ENCODE measurements around the gene MXRA8. TPM values are rescaled to one million over a fixed set of nuclear protein-coding genes. Genes with fewer than 3 reads are reported as not detected.

Gene MXRA8
- total RNA-seq, 1 donor from 2014 or later = not detected

DNA sequence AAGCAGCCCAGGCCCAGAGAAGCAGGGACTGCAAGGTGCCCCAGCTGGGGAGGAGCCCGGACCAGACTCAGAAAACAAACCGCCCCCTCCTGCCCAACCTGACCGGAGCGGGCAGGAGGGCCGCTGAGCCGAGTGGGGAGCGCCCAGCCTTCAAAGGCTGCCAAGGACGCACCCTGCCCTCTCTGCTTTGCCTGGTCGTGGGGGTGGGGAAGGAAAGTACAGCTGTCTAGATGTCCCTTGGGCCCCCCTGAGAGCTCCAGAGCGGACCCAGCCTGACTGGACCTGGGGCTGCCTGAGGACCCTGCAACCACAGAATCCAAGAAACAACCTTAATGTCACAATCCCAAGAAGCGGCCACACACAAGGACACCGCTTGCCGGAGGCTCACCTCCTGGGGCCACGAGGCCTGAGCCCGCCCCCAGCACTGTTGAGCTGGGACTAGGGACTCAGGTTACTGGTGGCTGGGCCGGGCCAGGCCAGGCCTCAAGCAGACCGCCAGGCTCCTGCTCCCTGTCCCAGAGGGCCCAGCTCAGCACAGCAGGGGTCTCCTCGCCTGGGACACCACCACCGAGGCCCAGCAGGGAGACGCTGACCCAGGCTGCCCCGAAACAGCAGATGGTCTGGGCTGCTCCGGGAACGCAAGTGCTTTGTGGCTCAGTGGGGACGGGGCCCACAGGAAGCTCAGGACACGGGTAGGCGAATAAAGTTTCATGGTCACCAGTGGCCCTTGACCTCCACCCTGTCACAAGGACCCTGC, 10.5 kb downstream of the MXRA8 start:
- no peaks in the 10 kb centered on the region for H3K9me3 Mint-ChIP-seq
- peaks cover 10% of the 10 kb centered on the region for H3K27me3 Mint-ChIP-seq (ENCODE audit: low read depth)
- no peak for DNase-seq (ENCODE audit: low spot score)
- intact Hi-C loops (cut with micrococcal nuclease) = loop anchor here (2.0 kb wide), 2 partner anchors 27 to 39 kb away; partner anchors contain the start of genes AURKAIP1 and PUSL1
- H3K4me3 Mint-ChIP-seq (ENCODE audit: low read depth) = peak overlapping the region; percentile 77
- peak overlapping the region; percentile 28 for H3K27ac Mint-ChIP-seq
- peaks cover 5% of the 10 kb centered on the region for H3K4me1 Mint-ChIP-seq (ENCODE audit: low read depth)
- H3K36me3 Mint-ChIP-seq (ENCODE audit: low read depth) = peaks cover 1% of the 10 kb centered on the region

DNA sequence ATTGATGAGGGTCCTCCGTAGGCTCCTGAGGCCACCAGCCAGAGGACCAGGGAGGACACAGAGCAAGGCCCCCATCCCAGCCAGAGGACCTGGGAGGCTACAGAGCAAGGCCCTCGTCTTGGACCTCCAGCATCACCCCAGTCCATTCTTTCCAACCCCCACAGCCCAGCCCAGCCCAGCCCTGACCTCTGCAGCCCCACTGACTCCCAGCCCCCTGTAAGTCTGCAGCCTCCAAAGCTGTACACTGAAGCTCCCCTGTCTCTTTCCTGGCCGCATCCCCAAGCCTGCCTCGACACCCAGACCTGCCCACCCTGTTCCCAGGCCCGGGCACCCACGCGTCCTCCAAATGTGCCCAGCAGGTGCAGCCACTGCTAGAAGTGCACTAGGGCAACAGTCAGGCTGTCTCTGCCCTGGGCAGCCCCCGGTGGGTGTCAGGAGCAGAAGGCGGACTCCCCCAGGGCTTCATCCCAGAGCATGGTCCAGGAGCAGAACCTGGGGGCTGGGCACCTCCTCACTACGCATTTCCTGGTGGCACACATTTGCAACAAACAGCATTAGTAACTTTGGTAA, 11.2 kb downstream of the MXRA8 start:
- no peak overlapping the region for H3K27ac Mint-ChIP-seq
- no peak for DNase-seq (ENCODE audit: low spot score)
- no peaks in the 10 kb centered on the region for H3K9me3 Mint-ChIP-seq
- peaks cover 5% of the 10 kb centered on the region for H3K4me1 Mint-ChIP-seq (ENCODE audit: low read depth)
- intact Hi-C loops (cut with micrococcal nuclease) = no loop called here
- peaks cover 3% of the 10 kb centered on the region for H3K27me3 Mint-ChIP-seq (ENCODE audit: low read depth)
- peak overlapping the region; percentile 47 for H3K4me3 Mint-ChIP-seq (ENCODE audit: low read depth)
- peaks cover 3% of the 10 kb centered on the region for H3K36me3 Mint-ChIP-seq (ENCODE audit: low read depth)

DNA sequence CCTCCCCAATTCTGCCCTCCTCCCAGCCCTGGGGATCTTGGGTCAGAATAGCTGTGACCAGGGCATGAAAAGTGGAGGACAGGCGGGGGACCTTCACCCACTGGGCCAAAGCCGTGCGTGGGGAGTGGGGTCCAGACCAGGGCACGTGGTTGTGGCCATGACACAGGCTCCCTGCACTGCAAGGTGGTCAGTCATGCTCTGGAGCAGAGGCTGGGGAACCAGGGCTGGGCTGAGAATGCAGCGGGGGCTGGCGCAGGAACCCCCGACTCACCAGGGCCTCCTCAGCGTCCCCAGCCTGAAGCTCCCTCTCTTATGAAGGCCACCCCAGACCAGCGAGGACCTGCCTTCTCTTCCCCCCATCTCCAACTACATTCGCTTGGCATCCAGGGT, 11.9 kb downstream of the MXRA8 start:
- peaks cover 3% of the 10 kb centered on the region for H3K36me3 Mint-ChIP-seq (ENCODE audit: low read depth)
- no peak for DNase-seq (ENCODE audit: low spot score)
- H3K4me3 Mint-ChIP-seq (ENCODE audit: low read depth) = peak overlapping the region; percentile 47
- H3K4me1 Mint-ChIP-seq (ENCODE audit: low read depth) = peaks cover 5% of the 10 kb centered on the region
- intact Hi-C loops (cut with micrococcal nuclease) = no loop called here
- no peaks in the 10 kb centered on the region for H3K27me3 Mint-ChIP-seq (ENCODE audit: low read depth)
- H3K27ac Mint-ChIP-seq = no peak overlapping the region
- no peaks in the 10 kb centered on the region for H3K9me3 Mint-ChIP-seq

DNA sequence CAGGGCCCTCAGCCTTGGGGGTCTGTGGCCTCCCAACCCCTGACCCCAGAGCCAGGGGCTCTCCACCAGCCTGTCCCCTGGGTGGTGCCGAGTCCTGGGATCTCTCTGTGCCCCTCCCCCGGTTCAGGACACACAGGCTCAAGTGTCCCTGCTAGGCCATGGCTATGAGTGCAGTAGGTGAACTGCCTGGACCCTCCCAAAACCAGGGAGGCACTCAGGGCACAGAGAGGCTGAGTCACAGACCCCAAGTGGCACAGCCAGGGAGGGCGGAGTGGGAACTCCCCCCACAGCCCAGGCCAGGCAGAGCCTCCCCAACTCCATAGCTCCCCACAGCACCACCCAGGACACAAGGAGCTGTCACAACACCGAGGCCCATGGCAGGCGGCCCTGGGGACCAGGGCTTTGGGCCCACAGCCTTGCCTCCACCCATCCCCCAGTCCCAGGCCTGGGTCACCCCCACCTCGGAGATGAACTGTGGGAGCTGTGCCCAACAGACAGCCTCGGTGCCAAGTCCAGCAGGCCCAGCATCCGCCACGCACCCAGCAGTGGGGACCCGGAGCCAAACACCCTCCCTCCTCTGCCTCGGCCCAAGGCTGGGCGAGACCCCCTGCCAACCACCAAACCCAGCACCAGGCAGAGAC, 12.4 kb downstream of the MXRA8 start:
- no peak overlapping the region for H3K27ac Mint-ChIP-seq
- intact Hi-C loops (cut with micrococcal nuclease) = no loop called here
- H3K4me3 Mint-ChIP-seq (ENCODE audit: low read depth) = no peak overlapping the region

DNA sequence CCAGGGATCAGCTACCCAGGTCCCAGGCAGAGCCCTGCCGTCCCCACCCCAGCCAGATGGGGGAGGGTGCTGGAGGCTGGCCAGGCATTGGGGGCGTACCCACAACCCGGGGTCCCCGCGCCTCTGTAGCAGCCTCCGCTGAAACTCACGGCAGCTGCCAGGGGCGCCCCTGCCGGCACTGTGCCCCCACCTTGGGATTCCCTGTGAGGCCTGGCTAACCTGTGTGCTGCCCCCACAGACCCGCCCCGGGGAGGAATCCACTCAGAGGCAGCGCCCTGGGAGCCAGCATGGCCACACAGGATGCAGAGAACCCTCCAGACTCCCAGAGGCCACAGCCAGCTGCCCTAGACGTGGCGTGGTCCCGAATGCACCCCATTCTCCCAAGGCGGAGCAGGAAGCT, 13.0 kb downstream of the MXRA8 start:
- peaks cover 13% of the 10 kb centered on the region for H3K36me3 Mint-ChIP-seq (ENCODE audit: low read depth)
- intact Hi-C loops (cut with micrococcal nuclease) = no loop called here
- H3K4me3 Mint-ChIP-seq (ENCODE audit: low read depth) = no peak overlapping the region
- H3K9me3 Mint-ChIP-seq = no peaks in the 10 kb centered on the region
- H3K27me3 Mint-ChIP-seq (ENCODE audit: low read depth) = no peaks in the 10 kb centered on the region
- DNase-seq (ENCODE audit: low spot score) = no peak
- H3K27ac Mint-ChIP-seq = no peak overlapping the region
- peaks cover 5% of the 10 kb centered on the region for H3K4me1 Mint-ChIP-seq (ENCODE audit: low read depth)

More for the DNA sequence above, 12.4 kb downstream of the MXRA8 start:
- no peaks in the 10 kb centered on the region for H3K9me3 Mint-ChIP-seq
- peaks cover 5% of the 10 kb centered on the region for H3K4me1 Mint-ChIP-seq (ENCODE audit: low read depth)
- H3K27me3 Mint-ChIP-seq (ENCODE audit: low read depth) = no peaks in the 10 kb centered on the region
- DNase-seq (ENCODE audit: low spot score) = no peak
- peaks cover 7% of the 10 kb centered on the region for H3K36me3 Mint-ChIP-seq (ENCODE audit: low read depth)

DNA sequence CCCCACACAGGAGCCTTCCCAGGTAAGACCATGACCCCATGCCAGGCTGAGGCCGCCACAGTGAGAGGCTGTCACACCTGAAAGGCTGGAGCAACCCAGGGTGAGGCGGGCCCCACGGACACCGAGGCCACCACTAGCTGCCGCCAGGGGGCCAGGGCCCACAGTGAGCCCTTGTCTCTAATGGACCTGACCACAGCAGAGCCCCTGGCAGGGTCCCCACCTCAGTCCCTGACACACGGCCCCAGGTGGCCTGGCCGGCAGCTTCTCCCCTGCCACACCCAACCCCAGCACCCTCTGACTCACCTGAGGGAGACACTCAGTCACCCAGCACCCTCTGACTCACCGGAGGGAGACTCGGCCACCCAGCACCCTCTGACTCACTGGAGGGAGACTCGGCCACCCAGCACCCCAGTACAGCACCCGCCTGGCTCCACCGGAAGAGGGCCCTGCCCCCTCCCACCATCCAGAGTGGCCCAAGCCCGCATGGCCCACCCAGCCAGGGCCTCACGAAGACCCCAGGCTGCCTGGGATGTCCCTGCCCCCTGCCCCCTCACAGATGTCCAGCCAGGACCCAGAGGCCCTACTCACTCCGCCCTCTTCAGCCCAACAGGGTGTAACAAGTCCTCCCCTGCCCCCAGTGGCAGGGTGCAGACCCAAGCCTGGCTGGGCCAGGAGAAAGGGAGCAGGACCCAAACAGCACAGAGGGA, 13.5 kb downstream of the MXRA8 start:
- DNase-seq (ENCODE audit: low spot score) = no peak
- Mint-ChIP-seq H3K4me3 (ENCODE audit: low read depth) (no peak overlapping the region), H3K9me3 (no peaks in the 10 kb centered on the region), H3K4me1 (ENCODE audit: low read depth) (peaks cover 5% of the 10 kb centered on the region), H3K27me3 (ENCODE audit: low read depth) (no peaks in the 10 kb centered on the region), H3K36me3 (ENCODE audit: low read depth) (peaks cover 14% of the 10 kb centered on the region), H3K27ac (no peak overlapping the region)
- intact Hi-C loops (cut with micrococcal nuclease) = no loop called here

DNA sequence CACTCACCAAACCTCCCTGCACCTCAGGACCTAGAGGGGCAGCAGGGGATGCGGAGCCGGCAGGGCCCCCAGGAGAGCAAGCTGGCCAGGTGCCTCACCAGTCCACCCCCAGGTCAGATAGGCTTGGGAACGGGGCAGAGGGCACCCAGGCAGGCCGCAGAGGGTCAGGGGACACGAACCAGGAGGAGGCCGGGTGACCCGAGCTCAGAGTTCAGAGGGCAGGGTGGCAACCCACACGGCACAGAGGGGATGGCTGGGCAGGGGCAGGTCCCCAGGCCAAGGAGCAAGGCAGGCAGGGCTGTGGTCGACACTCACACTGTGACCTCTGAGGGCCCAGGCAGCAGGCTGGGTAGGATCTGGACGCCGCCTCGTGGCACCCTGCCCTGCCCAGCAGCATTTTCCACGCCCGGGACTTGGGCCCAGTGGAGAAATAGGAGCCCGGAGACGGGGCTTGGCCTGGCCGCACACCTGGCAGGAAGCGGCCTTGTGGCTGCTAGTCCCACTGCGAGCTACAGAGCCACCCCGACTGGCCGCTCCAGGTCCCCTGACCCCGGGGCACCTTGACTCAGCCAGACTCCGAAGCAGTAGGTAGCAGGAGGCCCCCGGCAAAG, 14.4 kb downstream of the MXRA8 start:
- H3K36me3 Mint-ChIP-seq (ENCODE audit: low read depth) = peaks cover 17% of the 10 kb centered on the region

DNA sequence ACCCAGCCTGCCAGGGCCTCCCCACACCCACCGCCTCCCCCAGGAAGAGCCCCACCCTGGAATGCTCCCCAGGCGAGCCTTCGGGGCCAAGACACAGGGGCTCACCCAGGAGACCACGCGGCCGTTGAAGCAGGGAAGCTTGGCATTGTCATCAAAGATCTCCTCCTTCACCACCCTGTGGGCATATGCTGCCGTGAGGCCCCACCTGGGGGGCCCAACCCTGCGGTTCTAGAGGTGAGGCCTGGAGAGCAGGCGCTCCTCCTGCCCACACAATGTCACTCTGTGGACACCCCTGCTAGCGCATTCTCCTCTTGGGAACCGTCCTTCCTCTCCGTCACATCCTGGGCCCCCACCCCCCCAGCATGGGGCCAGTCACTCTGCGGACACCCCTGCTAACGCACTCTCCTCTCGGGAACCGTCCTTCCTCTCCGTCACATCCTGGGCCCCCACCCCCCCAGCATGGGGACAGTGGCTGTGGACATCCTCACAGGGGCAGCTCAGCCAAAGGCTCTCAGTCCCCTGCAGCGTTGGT, 15.7 kb downstream of the MXRA8 start:
- H3K36me3 Mint-ChIP-seq (ENCODE audit: low read depth) = peaks cover 25% of the 10 kb centered on the region

More for the DNA sequence above, 14.4 kb downstream of the MXRA8 start:
- Mint-ChIP-seq H3K9me3 (no peaks in the 10 kb centered on the region), H3K27ac (no peak overlapping the region), H3K27me3 (ENCODE audit: low read depth) (no peaks in the 10 kb centered on the region), H3K4me1 (ENCODE audit: low read depth) (peaks cover 5% of the 10 kb centered on the region), H3K4me3 (ENCODE audit: low read depth) (no peak overlapping the region)
- DNase-seq (ENCODE audit: low spot score) = no peak
- intact Hi-C loops (cut with micrococcal nuclease) = no loop called here

DNA sequence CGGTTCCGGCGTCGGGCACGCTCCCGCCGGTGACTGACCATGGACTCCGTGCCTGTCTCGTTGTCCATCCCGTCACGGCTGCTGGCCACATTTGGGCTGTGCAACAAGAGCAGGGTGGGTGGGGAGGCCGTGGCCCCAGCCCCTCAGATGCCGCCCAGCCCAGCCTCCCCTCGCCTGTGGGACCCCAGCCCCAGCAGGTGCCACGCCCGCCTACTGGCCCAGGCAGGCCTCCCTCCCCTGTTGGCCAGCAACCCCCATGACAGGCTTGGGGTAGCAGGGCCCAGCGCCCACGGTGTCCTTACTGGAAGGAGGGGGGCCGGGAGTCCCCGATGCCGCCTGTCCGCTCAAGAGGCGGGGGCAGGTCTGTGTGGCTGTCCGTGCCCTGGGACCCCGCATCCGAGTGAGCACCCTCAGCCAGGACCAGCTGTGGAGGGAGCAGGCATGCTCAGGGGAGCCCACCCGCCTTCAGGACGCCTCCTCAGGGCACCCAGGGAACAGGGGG, 16.2 kb downstream of the MXRA8 start:
- no peaks in the 10 kb centered on the region for H3K9me3 Mint-ChIP-seq
- peaks cover 25% of the 10 kb centered on the region for H3K36me3 Mint-ChIP-seq (ENCODE audit: low read depth)
- intact Hi-C loops (cut with micrococcal nuclease) = no loop called here
- no peak for DNase-seq (ENCODE audit: low spot score)
- H3K4me1 Mint-ChIP-seq (ENCODE audit: low read depth) = peaks cover 3% of the 10 kb centered on the region
- H3K27ac Mint-ChIP-seq = no peak overlapping the region
- H3K27me3 Mint-ChIP-seq (ENCODE audit: low read depth) = no peaks in the 10 kb centered on the region
- no peak overlapping the region for H3K4me3 Mint-ChIP-seq (ENCODE audit: low read depth)

More for the DNA sequence above, 15.7 kb downstream of the MXRA8 start:
- intact Hi-C loops (cut with micrococcal nuclease) = no loop called here
- Mint-ChIP-seq H3K9me3 (no peaks in the 10 kb centered on the region), H3K4me1 (ENCODE audit: low read depth) (peaks cover 3% of the 10 kb centered on the region), H3K27me3 (ENCODE audit: low read depth) (no peaks in the 10 kb centered on the region), H3K4me3 (ENCODE audit: low read depth) (no peak overlapping the region), H3K27ac (no peak overlapping the region)
- DNase-seq (ENCODE audit: low spot score) = no peak

DNA sequence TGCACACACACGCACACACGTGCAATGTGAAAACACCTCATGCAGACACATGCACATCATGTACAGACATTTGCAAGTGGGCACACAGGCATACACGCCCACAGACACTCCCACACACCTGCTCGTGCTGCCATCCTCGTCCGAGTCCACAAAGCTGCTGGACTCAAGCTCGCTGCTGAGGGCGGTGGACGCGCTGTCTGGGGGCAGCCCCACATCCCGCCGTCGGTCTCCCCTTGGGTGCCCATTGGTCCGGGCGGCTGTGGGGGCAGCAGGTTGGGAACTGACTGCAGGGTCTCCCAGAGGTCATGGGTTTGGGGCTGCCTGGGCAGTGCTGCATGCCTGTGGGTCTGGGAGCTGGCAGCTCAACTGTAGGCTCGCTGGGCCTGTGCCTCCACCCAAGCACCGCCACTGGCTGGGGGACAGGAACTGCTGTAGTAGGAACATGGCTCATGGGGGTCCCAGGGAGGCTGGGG, 16.8 kb downstream of the MXRA8 start:
- Mint-ChIP-seq H3K36me3 (ENCODE audit: low read depth) (peaks cover 25% of the 10 kb centered on the region), H3K4me1 (ENCODE audit: low read depth) (no peaks in the 10 kb centered on the region), H3K27me3 (ENCODE audit: low read depth) (no peaks in the 10 kb centered on the region), H3K27ac (no peak overlapping the region), H3K4me3 (ENCODE audit: low read depth) (no peak overlapping the region), H3K9me3 (no peaks in the 10 kb centered on the region)
- no peak for DNase-seq (ENCODE audit: low spot score)
- intact Hi-C loops (cut with micrococcal nuclease) = no loop called here

DNA sequence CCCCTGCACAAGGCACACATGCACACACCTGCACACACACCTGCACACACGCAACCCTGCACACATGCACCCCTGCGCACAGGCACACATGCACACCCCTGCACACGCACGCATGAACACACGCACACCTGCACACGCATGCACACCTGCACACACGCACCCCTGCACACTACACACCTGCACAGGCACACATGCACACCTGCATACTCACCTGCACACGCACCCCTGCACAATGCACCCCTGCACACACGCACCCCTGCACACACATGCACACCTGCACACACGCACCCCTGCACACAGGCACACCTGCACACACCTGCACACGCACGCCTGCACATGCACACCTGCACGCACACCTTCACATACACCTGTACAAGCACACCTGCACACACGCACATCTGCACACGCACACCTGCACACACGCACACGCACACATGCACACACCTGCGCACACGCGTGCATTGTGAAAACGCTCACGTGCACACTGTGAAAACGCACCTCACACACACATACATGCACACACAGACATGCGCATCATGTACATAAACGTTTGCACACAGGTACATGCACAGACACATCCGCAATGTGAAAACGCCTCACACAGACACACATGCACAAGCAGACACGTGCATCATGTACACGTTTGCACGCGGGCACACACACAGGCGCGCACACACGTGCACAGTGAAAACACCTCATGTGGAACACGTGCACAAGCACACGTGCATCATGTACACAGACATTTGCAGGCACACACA, 17.4 kb downstream of the MXRA8 start:
- no peak for DNase-seq (ENCODE audit: low spot score)
- H3K4me3 Mint-ChIP-seq (ENCODE audit: low read depth) = no peak overlapping the region
- intact Hi-C loops (cut with micrococcal nuclease) = no loop called here

More for the DNA sequence above, 17.4 kb downstream of the MXRA8 start:
- no peaks in the 10 kb centered on the region for H3K9me3 Mint-ChIP-seq
- H3K27me3 Mint-ChIP-seq (ENCODE audit: low read depth) = no peaks in the 10 kb centered on the region
- H3K36me3 Mint-ChIP-seq (ENCODE audit: low read depth) = peaks cover 25% of the 10 kb centered on the region
- no peaks in the 10 kb centered on the region for H3K4me1 Mint-ChIP-seq (ENCODE audit: low read depth)
- H3K27ac Mint-ChIP-seq = no peak overlapping the region

All from activated T-helper 2 cell treated with anti-CD3 and anti-CD28 coated beads, Interferon-gamma antibody, Interleukin-2, Interleukin-4, amounts not matched to agents 10 μg/mL and 5 μg/mL and 100 μg/mL, durations not matched to agents 14 hours and 24 hours and 36 hours (primary cell).